BLaER1 (cell line): ENCODE measurements around the gene TTC39A.

Experiments used
- H3K27ac ChIP-seq: shearing (Covaris generic); formaldehyde crosslinking; 2 replicates; pipeline ENCODE4 v1.8.1; 2022
- H3K27me3 ChIP-seq: shearing (Covaris generic); formaldehyde crosslinking; 2 replicates; pipeline ENCODE4 v1.8.1; 2022
- H3K36me3 ChIP-seq: shearing (Covaris generic); formaldehyde crosslinking; 2 replicates; pipeline ENCODE4 v1.8.1; 2022
- H3K4me1 ChIP-seq: shearing (Covaris generic); formaldehyde crosslinking; 2 replicates; pipeline ENCODE4 v1.8.1; 2022
- H3K4me2 ChIP-seq: shearing (Covaris generic); formaldehyde crosslinking; 2 replicates; pipeline ENCODE4 v1.8.1; 2022
- H3K4me3 ChIP-seq: shearing (Covaris generic); formaldehyde crosslinking; 2 replicates; pipeline ENCODE4 v1.8.1; 2022
- H3K9ac ChIP-seq: shearing (Covaris generic); formaldehyde crosslinking; 2 replicates; pipeline ENCODE4 v1.8.1; 2022
- H3K9me3 ChIP-seq: shearing (Covaris generic); formaldehyde crosslinking; 2 replicates; pipeline ENCODE4 v1.8.1; 2022
- H4K20me1 ChIP-seq: shearing (Covaris generic); formaldehyde crosslinking; 2 replicates; pipeline ENCODE4 v1.8.1; 2022
- Cebpa-rat ChIP-seq: shearing (Covaris generic); IDR thresholded peaks from 2 replicates; pipeline ENCODE4 v1.8.1; 2022

The TTC39A gene

DNA sequence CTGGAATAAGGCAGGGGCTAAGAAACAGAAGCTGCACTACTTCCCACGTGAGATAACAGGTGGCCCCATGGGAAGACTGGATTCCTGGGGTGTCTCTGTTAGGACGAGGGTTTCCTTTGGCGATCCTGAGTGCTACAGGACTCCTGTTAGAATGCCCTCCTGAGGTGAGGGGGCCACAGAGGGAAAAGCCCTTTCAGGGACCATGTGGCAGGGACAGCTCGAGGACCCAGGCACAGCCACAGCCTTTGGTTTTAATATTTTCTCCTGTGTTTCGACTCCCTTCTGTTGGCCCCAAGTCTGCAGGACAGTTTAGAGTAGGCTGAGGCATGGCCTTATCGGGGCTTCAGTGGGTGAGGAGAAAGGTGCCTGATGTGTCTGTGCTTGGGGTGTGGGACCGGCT is 12.6 kb downstream of the TTC39A start:
- no peaks in the 10 kb centered on the region for H3K36me3 ChIP-seq
- H3K9me3 ChIP-seq, result no peaks in the 10 kb centered on the region
- H4K20me1 ChIP-seq, result no peaks in the 10 kb centered on the region
- no peak overlapping the region for H3K27ac ChIP-seq
- H3K27me3 ChIP-seq, result no peaks in the 10 kb centered on the region
- no peak overlapping the region for H3K9ac ChIP-seq
- no peak overlapping the region for H3K4me3 ChIP-seq
- peaks cover 8% of the 10 kb centered on the region for H3K4me1 ChIP-seq
- no peak overlapping the region for H3K4me2 ChIP-seq
- no peak for TF ChIP-seq Cebpa-rat

DNA sequence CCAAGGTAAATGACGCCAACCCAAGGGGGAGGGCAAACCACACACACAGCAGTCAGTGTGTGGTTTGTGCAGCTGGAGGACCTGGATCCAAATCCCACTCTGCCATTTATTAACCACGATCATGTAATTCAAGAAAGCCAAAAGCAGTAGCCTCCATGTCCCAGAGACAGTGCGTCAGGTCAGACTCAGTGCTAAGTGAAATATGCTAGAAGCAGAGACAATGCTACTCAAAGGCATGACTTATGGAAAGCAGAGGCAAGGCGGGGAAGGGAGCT is 13.6 kb downstream of the TTC39A start:
- Histone ChIP-seq H3K4me1 (peaks cover 8% of the 10 kb centered on the region), H3K27me3 (no peaks in the 10 kb centered on the region), H3K4me2 (no peak overlapping the region), H3K9ac (no peak overlapping the region), H3K27ac (no peak overlapping the region), H4K20me1 (no peaks in the 10 kb centered on the region), H3K36me3 (no peaks in the 10 kb centered on the region), H3K4me3 (no peak overlapping the region), H3K9me3 (no peaks in the 10 kb centered on the region)
- no peak for TF ChIP-seq Cebpa-rat

DNA sequence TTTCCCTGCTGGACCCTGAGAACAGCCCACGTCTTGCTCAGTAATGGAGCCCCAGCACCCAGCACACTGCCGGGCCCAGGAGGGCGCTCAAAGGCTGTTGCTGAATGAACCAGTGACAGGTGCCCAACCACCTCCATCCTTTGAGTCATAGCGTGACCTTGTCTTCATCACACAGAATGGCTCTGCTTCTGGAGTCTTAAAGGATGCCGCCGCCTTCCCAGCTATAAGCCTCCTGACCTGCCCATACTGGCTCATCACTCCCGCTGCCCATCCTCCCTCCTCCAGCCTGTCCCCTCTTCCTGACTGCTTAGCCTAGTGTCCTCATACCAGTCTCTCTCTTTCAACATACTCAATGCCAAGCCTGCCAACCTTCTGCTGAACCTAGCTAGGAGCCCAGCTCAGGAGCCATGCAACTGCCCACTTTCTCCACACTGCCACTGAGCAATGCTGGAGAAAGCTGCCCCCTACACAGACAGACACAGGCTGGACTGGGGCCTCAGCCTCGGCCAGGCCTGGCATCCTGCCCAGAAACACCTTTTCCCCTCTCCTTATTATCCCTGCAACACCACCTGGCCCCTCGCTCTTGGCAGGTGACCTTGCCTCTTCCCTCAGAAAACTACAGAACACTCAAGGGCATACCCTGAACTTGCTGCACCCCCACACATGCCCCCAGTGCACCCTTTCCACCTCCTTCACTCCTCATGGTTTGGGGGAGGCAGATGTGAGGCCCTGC is 14.1 kb downstream of the TTC39A start:
- H3K36me3 ChIP-seq, result no peaks in the 10 kb centered on the region
- H3K4me2 ChIP-seq, result no peak overlapping the region
- H3K27ac ChIP-seq, result no peak overlapping the region
- H3K9ac ChIP-seq, result no peak overlapping the region
- H4K20me1 ChIP-seq, result no peaks in the 10 kb centered on the region
- no peak overlapping the region for H3K4me3 ChIP-seq
- no peak for TF ChIP-seq Cebpa-rat
- H3K4me1 ChIP-seq, result peaks cover 13% of the 10 kb centered on the region
- no peaks in the 10 kb centered on the region for H3K9me3 ChIP-seq
- H3K27me3 ChIP-seq, result no peaks in the 10 kb centered on the region

DNA sequence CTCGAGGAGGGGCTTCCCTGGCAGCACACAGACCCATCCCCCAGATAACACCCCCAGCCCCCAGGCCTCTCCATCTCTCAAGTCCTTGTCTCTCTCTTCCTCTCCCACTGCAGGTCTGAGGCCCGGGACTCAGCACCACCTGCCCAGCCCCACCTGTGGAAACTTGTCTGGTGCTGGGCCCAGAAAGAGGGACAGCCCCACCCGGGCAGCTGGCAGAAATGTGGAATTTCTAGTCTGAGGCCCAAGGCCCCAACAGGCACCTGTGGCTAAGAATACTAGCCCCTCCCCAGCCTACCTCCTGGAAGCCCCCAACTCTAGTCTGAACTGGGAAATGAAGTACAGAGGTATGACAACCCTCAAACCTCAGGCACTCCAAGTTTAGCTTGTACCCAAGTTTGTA is 15.4 kb downstream of the TTC39A start:
- TF ChIP-seq Cebpa-rat, result no peak
- Histone ChIP-seq H3K9ac (no peak overlapping the region), H3K36me3 (no peaks in the 10 kb centered on the region), H3K27ac (no peak overlapping the region), H3K4me2 (no peak overlapping the region), H3K4me1 (peaks cover 23% of the 10 kb centered on the region), H3K4me3 (no peak overlapping the region), H3K27me3 (no peaks in the 10 kb centered on the region), H3K9me3 (no peaks in the 10 kb centered on the region), H4K20me1 (no peaks in the 10 kb centered on the region)

DNA sequence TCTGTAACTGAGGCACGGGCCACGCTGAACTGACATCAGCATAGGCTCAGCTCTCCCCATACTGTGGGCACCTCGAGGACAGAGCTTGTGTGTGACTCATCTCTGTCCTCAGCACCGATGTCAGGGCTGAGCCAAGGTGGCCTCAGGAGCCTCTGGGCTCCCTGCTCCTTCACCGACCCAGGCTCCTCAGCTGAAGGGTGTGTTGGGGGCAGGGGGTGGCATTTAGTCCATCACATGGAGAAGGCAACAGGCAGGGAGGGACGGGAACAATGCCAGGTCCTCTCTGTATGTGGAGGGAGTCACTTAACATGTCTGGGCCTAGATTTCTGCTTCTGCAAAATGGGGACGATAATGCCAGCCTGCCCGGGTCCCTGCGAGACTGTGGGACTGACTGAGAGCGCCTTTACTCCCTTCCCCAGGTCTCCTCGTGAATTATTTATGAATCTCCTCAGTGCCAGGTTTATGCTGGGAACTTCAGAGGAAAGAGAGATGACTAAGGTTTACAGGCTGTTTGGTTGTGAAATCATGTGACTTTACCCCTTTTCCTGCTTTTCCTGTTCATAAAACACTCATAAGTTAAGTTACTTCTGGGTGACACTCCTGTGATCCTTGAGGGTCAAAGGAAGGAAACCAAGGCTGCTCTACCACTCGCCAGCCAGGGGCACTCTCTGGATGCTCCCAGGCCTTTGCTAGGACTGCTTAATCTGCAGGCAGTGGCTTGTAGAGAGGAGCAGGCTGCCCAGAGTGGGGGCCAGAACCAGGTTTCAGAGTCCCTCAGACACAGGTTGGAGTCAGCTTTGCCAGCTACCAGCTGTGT is 16.2 kb downstream of the TTC39A start:
- Histone ChIP-seq H3K27me3 (no peaks in the 10 kb centered on the region), H3K4me1 (peaks cover 23% of the 10 kb centered on the region), H3K9me3 (no peaks in the 10 kb centered on the region), H3K4me3 (no peak overlapping the region), H3K9ac (no peak overlapping the region), H4K20me1 (no peaks in the 10 kb centered on the region), H3K36me3 (no peaks in the 10 kb centered on the region), H3K27ac (no peak overlapping the region), H3K4me2 (no peak overlapping the region)
- TF ChIP-seq Cebpa-rat, result no peak

DNA sequence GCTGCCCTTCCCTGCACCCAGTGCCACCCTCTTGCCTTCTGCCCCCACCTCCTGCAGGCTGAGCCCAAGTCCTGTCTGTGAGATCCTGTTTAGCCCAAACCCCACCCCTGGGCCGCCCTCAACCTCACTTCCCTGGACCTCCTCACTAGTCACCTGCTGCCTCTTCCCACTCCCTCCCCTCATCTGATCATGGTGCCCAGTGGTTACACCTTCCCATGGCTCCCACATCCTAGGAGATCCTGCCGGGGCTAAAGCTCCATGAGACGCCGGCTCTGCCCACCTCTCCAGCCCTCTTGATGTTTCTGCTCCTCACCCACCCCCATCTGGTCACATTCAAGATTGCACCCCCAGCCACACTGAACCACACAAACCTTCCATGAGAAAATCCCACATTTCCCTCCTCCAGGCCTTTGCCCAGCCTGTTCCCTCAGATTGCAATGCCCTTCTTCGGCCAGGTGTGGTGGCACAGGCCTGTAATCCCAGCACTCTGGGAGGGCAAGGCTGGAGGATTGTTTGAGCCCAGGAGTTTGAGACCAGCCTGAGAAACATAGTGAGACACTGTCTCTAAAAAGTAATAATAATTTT is 17.0 kb downstream of the TTC39A start:
- Histone ChIP-seq H3K27ac (no peak overlapping the region), H3K4me2 (no peak overlapping the region), H3K9me3 (no peaks in the 10 kb centered on the region), H3K4me3 (no peak overlapping the region), H3K9ac (no peak overlapping the region), H3K36me3 (no peaks in the 10 kb centered on the region), H3K27me3 (no peaks in the 10 kb centered on the region), H4K20me1 (no peaks in the 10 kb centered on the region), H3K4me1 (peaks cover 23% of the 10 kb centered on the region)
- TF ChIP-seq Cebpa-rat, result no peak

GRCh38 chr1:51312718-51313117 is 17.6 kb downstream of the TTC39A start:
- H3K36me3 ChIP-seq, result no peaks in the 10 kb centered on the region
- no peak overlapping the region for H3K4me2 ChIP-seq
- H3K9ac ChIP-seq, result no peak overlapping the region
- no peak for TF ChIP-seq Cebpa-rat
- no peak overlapping the region for H3K27ac ChIP-seq
- H3K27me3 ChIP-seq, result no peaks in the 10 kb centered on the region
- no peaks in the 10 kb centered on the region for H3K9me3 ChIP-seq
- H3K4me3 ChIP-seq, result no peak overlapping the region
- H4K20me1 ChIP-seq, result no peaks in the 10 kb centered on the region
- H3K4me1 ChIP-seq, result peaks cover 23% of the 10 kb centered on the region

- no peak for TF ChIP-seq Cebpa-rat
- Histone ChIP-seq H3K4me2 (no peak overlapping the region), H3K36me3 (no peaks in the 10 kb centered on the region), H3K4me3 (no peak overlapping the region), H3K27me3 (no peaks in the 10 kb centered on the region), H3K9me3 (no peaks in the 10 kb centered on the region), H3K27ac (no peak overlapping the region), H3K4me1 (peaks cover 23% of the 10 kb centered on the region), H3K9ac (no peak overlapping the region), H4K20me1 (no peaks in the 10 kb centered on the region)
These were observed 18.5 kb downstream of the TTC39A start for GRCh38 chr1:51311826-51312225.

GRCh38 chr1:51310871-51311613 is 19.3 kb downstream of the TTC39A start:
- Histone ChIP-seq H3K9ac (no peak overlapping the region), H3K9me3 (no peaks in the 10 kb centered on the region), H3K4me2 (peak overlapping the region; percentile 72), H3K36me3 (no peaks in the 10 kb centered on the region), H3K4me1 (peaks cover 23% of the 10 kb centered on the region), H3K27ac (no peak overlapping the region), H3K4me3 (no peak overlapping the region), H4K20me1 (no peaks in the 10 kb centered on the region), H3K27me3 (no peaks in the 10 kb centered on the region)
- no peak for TF ChIP-seq Cebpa-rat

DNA sequence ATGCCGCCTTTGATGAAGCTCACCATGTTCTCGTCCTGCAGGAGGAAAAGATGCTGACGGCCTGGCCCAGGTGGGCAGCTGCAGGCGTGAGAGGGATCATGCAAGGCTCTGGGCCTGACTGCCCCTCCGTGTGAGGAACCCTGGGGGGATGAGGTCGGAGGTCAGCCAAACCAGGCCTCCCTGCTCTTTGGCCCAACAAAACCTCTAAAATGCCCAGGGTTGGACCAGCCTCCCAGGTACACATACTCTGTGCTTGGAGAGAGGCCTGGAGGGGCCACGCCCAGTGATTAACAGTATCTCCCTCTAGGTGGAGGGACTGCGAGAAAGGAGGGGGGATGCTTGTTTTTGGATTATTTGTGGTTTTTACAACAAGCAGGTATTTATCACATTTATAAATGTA is 21.1 kb downstream of the TTC39A start:
- no peaks in the 10 kb centered on the region for H4K20me1 ChIP-seq
- peaks cover 19% of the 10 kb centered on the region for H3K4me1 ChIP-seq
- H3K27ac ChIP-seq, result no peak overlapping the region
- H3K4me2 ChIP-seq, result no peak overlapping the region
- no peaks in the 10 kb centered on the region for H3K36me3 ChIP-seq
- H3K9me3 ChIP-seq, result no peaks in the 10 kb centered on the region
- H3K27me3 ChIP-seq, result no peaks in the 10 kb centered on the region
- TF ChIP-seq Cebpa-rat, result no peak
- H3K9ac ChIP-seq, result no peak overlapping the region
- no peak overlapping the region for H3K4me3 ChIP-seq
